Purkinje cell (primary cell): ENCODE results near the gene RTRAF. TPM values are rescaled to one million over a fixed set of nuclear protein-coding genes. Genes with fewer than 3 reads are reported as not detected.

Experiments
- polyA plus RNA-seq: library from polyadenylated mRNA; unstranded; fragments of >200 nt; fragmentation: Nextera tagmentation; gene quantifications from 2 replicates; pipeline ENCODE4 v1.2.1, GENCODE V29; 2014

The RTRAF gene
- polyA plus RNA-seq = 358 and 392 TPM in 2 replicates

DNA sequence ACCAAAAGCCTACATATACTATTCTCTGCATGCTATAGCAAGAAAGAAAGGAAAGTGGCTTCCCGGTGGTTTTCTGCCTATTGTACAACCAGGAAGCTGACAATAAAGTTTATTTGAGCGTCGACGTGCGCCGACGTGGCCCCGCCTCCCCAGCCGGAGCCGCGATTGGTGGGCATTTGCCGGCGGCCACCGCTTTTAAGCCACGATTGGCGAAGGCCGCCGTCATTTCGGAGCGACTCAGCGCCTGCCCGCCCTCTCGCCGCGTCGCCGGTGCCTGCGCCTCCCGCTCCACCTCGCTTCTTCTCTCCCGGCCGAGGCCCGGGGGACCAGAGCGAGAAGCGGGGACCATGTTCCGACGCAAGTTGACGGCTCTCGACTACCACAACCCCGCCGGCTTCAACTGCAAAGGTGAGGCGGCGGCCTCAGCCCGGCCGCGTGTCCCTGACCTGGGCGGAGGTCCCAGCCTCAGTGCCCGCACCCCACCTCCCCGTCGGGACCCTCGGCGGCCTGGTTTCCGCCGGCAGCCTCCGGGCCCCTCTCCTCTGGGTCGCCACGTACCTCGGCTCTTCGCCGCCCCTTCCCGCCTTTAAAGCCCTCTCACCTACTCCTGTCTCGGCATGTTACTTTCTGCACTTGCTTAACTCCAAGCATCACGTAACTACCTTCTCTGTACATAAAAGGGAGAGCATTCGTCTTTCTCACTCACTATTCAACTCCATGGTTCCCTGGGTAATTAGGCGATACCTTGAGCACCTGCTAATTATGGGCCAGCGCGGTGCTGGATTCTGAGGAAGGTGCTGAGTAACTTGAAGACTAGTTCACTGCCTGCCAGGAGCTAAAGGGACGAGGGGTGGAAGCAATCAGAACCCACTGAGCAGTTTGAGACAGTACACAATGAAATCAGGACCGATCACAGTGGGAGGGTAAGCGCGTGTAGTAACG, at the start of gene RTRAF:
Gene RTRAF, plus strand, starts transcription at position 254 of the 942 bp plus-strand sequence. Its CDS starts 94 bp downstream, at position 348.

Other genes with a start within 250 kb of the RTRAF start
- 269 and 324 TPM in 2 replicates for gene GNG2, start 128.9 kb upstream of the RTRAF start, polyA plus RNA-seq
- gene NID2, start 79.5 kb downstream of the RTRAF start, polyA plus RNA-seq = 0.69 TPM in 1 of 2 replicates, not detected in the other